HG03575 (cell line): Measurements from ENCODE around the gene TLN1.

Source experiments
- ATAC-seq: cut with Tn5 transposase; IDR thresholded peaks from one replicate; pipeline ENCODE4 v1.9.1; 2021; ENCODE audit not compliant: unreplicated experiment, insufficient number of reproducible peaks, low FRiP score; ENCODE audit errors: extremely low read depth

Gene TLN1

GRCh38 chr9:35732185-35732799, at the start of gene TLN1, which contains the start of gene CREB3:
Gene TLN1, minus strand, starts transcription at chr9:35732195. Its CDS starts 6,501 bp downstream, at chr9:35725694.
Gene CREB3, plus strand, starts transcription at chr9:35732666. Its CDS starts 107 bp downstream, at chr9:35732773.
- peak; percentile 55 for ATAC-seq

GRCh38 chr9:35781066-35781465, 49.1 kb upstream of the TLN1 start:
- no peak for ATAC-seq

GRCh38 chr9:35778496-35778895, 46.5 kb upstream of the TLN1 start:
- ATAC-seq: no peak

- ATAC-seq: no peak
Observed at GRCh38 chr9:35776018-35776417, 44.0 kb upstream of the TLN1 start.

GRCh38 chr9:35774907-35775635, 43.1 kb upstream of the TLN1 start:
- no peak for ATAC-seq

GRCh38 chr9:35771943-35772342, 39.9 kb upstream of the TLN1 start:
- no peak for ATAC-seq

- ATAC-seq: no peak
Observed at GRCh38 chr9:35771534-35771933, 39.5 kb upstream of the TLN1 start.

GRCh38 chr9:35771075-35771433, 39.1 kb upstream of the TLN1 start:
- no peak for ATAC-seq

GRCh38 chr9:35769763-35770162, 37.8 kb upstream of the TLN1 start:
- no peak for ATAC-seq

- no peak for ATAC-seq
Observed at GRCh38 chr9:35767458-35767857, 35.5 kb upstream of the TLN1 start.

- no peak for ATAC-seq
Observed at GRCh38 chr9:35766997-35767396, 35.0 kb upstream of the TLN1 start.

- ATAC-seq: no peak
Observed at GRCh38 chr9:35763803-35764202, 31.8 kb upstream of the TLN1 start.

- ATAC-seq: no peak
Observed at GRCh38 chr9:35763181-35763580, 31.2 kb upstream of the TLN1 start.

GRCh38 chr9:35760651-35761050, 28.7 kb upstream of the TLN1 start:
- no peak for ATAC-seq

- no peak for ATAC-seq
Observed at GRCh38 chr9:35759795-35760194, 27.8 kb upstream of the TLN1 start.

GRCh38 chr9:35758475-35759050, 26.6 kb upstream of the TLN1 start:
- no peak for ATAC-seq

- ATAC-seq: no peak
Observed at GRCh38 chr9:35757892-35758275, 25.9 kb upstream of the TLN1 start.

- no peak for ATAC-seq
Observed at GRCh38 chr9:35757226-35757891, 25.4 kb upstream of the TLN1 start.

- ATAC-seq: no peak
Observed at GRCh38 chr9:35756275-35757225, 24.6 kb upstream of the TLN1 start.
